Vagina (tissue), 2 donors: ENCODE data around the gene GSTP1.

ENCODE experiments used
- CTCF ChIP-seq, 3 experiments: fragments of 450-650 bp in 2 of 3; fragments of 200-600 bp in 1 of 3; sonication (generic) in 1 of 3; IDR thresholded peaks; one replicate each; pipeline ENCODE4 v1.5.1; 2017 to 2019; ENCODE audit warnings: antibody characterized with exemption in 3 of 3, mild to moderate bottlenecking in 2 of 3, moderate library complexity in 2 of 3
- POLR2A ChIP-seq, 2 donors: fragments of 450-650 bp; IDR thresholded peaks; one replicate each; pipeline ENCODE4 v1.6.1; 2017; ENCODE audit warnings: antibody characterized with exemption in 2 of 2, mild to moderate bottlenecking in 2 of 2, moderate library complexity in 2 of 2
- POLR2AphosphoS5 ChIP-seq, 2 donors: sonication (generic); formaldehyde crosslinking; IDR thresholded peaks; one replicate each; pipeline ENCODE4 v1.9.0; 2017; ENCODE audit warnings: antibody characterized with exemption in 2 of 2, mild to moderate bottlenecking in 2 of 2, low read depth in 1 of 2; ENCODE audit not compliant: insufficient read depth in 1 of 2

DNA sequence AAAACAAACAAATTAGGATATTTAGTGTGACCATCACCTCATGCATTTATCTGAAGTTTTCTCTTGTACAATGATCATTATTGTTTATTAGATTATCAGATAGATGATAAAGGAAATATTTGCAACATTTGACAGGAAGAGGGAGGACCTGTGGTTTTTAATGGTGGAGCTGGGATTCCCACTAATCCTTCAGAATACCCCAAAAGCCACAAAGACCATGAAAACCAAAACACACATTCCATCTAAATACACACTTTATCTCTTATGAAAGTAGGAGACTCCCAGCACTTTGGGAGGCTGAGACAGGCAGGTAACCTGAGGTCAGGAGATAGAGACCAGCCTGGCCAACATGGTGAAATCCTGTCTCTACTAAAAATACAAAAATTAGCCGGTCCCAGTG is 15.5 kb downstream of the GSTP1 start:
- TF ChIP-seq POLR2A (IDR thresholded peaks at IDR 0.05) (no peak), CTCF (IDR thresholded peaks at IDR 0.05) (no peak), POLR2AphosphoS5 (IDR thresholded peaks at IDR 0.05; ENCODE audit: insufficient read depth in 1 of 2, low read depth in 1 of 2) (no peak)
